Activated naive CD4-positive, alpha-beta T cell treated with anti-CD3 and anti-CD28 coated beads, Interleukin-2, amount 50 U/mL, for 16 hours (primary cell): ENCODE measurements around the gene RARS2.
"Not testable (repeated sequence)": the region's sequence is repeated elsewhere in the genome, so short reads cannot be mapped to it uniquely, and the experiment has no call there.

Experiments used
- DNase-seq: peaks from one replicate; pipeline ENCODE4 v3.0.0-alpha.2; 2020

The RARS2 gene

GRCh38 chr6:87498048-87498447, 91.7 kb downstream of the RARS2 start:
- DNase-seq: no peak

DNA sequence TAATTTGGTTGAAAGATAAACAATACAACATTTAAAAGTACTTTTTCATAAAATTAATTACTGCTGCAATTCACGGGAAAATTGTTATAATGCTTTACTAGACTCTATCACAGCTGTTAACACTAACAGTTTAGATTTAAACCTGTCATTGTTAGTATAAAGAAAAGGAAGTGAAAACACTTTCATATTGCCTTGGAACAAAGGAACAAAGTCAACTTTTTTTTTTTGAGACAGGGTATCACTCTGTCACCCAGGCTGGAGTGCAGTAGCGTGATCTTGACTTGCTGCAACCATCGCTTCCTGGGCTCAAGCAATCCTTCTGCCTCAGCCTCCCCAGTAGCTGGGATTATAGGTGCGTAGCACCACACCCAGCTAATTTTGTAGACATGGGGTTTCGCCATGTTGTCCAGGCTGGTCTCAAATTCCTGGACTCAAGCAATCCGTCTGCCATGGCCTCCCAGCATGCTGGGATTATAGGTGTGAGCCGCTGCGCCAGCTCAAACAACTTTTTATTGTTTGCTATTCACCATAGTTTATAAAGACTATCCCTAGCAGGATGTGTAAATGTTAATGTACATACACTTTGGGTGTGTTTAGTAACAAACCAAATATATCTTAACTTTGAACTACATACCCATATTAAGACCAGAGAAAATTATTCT, 94.9 kb downstream of the RARS2 start:
- no peak for DNase-seq

GRCh38 chr6:87489326-87489725, 100.5 kb downstream of the RARS2 start:
- not testable (repeated sequence) for DNase-seq

GRCh38 chr6:87487555-87487954, 102.2 kb downstream of the RARS2 start:
- no peak for DNase-seq

DNA sequence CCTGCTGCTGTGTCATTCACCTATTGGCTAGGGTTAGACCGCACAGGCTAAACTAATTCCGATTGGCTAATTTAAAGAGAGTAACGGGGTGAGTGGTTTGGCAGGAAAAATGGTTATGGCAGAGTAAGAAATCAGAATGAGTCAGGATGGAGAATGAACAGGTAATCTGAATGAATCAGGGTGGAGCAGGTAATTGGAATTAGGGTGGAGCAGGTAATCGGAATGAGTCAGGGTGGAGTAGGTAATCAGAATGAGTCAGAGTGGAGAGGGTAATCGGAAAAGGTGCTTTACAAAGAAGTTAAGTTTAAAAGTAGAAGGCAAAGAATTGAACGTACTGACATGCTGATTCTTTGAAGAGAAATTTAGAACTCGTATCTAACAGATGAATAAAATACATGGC, 105.3 kb downstream of the RARS2 start:
- no peak for DNase-seq

GRCh38 chr6:87483929-87484328, 105.9 kb downstream of the RARS2 start:
- DNase-seq: peak; percentile 11

DNA sequence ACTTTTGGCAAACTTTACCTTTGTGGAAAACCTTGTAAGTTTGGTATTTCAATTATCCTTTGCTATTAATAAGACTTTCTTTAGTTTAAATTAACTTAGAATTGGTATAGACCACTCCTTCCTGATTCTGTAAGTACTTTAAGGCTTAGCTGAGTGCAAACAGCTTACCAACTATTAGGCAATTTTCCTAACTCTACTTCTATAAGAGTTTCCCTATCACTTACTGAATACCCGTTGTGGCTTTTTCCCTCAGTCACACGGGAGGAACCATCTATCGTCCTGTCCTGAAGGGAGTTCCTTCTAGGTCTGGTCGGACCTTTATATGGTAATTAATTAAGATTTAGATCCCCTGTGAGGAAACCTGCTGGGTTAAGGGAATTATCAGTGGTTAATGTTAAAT, 107.4 kb downstream of the RARS2 start:
- no peak for DNase-seq

- DNase-seq: no peak
Measured at GRCh38 chr6:87481931-87482330, 107.9 kb downstream of the RARS2 start.

DNA sequence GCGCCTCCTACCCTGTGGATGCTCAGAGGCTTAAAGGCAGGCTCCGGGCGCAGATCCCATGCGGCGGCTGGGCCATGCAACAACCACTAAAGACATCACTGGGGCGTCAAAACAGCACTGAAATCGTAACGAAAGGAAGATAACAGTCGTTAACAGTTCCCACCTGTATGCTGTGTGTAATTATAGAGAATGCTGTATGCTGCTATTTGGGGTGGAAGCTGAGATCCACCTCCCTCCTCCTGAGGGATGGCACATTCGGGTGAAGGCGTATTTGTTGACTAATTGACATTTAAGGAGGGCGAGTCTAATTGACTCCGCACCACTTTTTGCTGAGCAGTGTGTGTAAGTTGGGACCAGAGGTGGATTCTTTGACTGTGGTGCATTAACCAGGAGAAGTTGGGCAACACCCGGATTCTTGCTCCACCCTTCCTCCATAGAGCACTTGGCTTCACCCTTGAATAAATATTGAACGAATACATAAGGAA, 116.3 kb downstream of the RARS2 start:
- peak; percentile 67 for DNase-seq

DNA sequence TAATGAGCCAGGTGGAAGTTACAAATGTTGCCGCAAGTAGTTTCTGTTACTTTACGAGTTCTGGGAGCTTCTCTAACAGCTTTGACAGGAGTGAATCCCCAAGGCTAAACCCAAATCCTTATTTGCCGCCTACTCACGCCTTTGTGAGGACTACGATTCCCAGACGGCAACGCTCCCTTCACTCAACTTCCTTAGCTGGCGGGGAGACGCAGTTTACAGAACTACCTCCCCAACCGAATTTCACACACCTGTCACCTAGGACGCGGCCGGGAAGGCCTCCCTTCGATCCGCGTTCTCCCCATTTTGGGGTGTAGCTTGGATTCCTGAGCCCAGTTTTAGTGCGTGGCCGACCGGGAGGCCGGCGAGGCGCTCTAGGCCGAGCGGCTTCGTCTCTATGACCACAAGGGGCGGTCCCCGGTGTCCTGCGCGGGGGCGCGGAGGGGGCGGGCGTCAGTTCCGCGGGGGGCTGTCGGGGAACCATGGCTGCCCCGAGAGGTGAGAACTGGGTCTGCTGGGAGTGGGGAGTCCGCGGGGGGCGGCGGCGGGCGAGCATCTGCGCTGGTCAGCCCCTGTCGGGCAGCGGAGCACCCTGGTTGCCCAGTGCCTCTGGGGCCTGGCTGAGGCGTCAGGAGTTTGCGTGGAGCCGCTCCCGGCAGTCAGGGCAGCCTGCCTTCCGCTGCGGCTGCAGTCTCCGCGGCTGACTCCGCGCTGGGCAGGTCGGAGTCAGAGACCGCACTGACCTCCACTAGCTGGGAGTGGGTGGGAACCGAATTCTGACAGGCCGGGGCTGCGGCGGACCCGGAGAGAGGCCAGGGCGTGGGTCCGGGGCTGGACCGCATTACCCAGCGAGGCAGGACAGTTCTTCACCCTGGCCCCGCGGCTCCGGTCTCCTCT, 117.0 kb downstream of the RARS2 start, which contains the start of gene SLC35A1:
TSS of gene SLC35A1 (plus strand) at position 450 of the 894 bp plus-strand sequence. CDS start at position 480, 30 bp downstream.
- DNase-seq: peak; percentile 89

DNA sequence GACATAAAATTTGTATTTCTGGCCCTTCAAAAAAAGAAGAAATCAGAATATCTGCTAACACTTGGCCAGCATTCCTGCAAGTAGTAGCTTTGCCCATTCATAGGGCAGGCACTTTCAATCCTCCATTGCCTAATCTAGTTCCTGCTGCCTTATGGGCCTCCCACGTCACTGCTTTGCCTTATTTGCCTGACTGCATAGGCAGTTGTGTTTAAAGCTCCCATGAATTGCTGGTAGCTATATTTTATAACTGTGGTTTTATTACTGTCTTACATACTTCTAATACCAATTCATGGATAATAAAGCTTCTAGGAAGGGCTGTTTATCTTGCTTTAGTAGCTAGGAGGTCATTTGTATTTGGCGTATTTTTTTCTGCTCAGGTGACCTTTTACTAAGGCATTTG, 124.7 kb downstream of the RARS2 start:
- DNase-seq: no peak
